BLaER1 (cell line): ENCODE data around the gene ST6GAL1.

Source experiments
- H3K27ac ChIP-seq: shearing (Covaris generic); formaldehyde crosslinking; 2 replicates; pipeline ENCODE4 v1.8.1; 2022
- H3K27me3 ChIP-seq: shearing (Covaris generic); formaldehyde crosslinking; 2 replicates; pipeline ENCODE4 v1.8.1; 2022
- H3K36me3 ChIP-seq: shearing (Covaris generic); formaldehyde crosslinking; 2 replicates; pipeline ENCODE4 v1.8.1; 2022
- H3K4me1 ChIP-seq: shearing (Covaris generic); formaldehyde crosslinking; 2 replicates; pipeline ENCODE4 v1.8.1; 2022
- H3K4me2 ChIP-seq: shearing (Covaris generic); formaldehyde crosslinking; 2 replicates; pipeline ENCODE4 v1.8.1; 2022
- H3K4me3 ChIP-seq: shearing (Covaris generic); formaldehyde crosslinking; 2 replicates; pipeline ENCODE4 v1.8.1; 2022
- H3K9ac ChIP-seq: shearing (Covaris generic); formaldehyde crosslinking; 2 replicates; pipeline ENCODE4 v1.8.1; 2022
- H3K9me3 ChIP-seq: shearing (Covaris generic); formaldehyde crosslinking; 2 replicates; pipeline ENCODE4 v1.8.1; 2022
- H4K20me1 ChIP-seq: shearing (Covaris generic); formaldehyde crosslinking; 2 replicates; pipeline ENCODE4 v1.8.1; 2022
- Cebpa-rat ChIP-seq: shearing (Covaris generic); IDR thresholded peaks from 2 replicates; pipeline ENCODE4 v1.8.1; 2022

ST6GAL1 gene

DNA sequence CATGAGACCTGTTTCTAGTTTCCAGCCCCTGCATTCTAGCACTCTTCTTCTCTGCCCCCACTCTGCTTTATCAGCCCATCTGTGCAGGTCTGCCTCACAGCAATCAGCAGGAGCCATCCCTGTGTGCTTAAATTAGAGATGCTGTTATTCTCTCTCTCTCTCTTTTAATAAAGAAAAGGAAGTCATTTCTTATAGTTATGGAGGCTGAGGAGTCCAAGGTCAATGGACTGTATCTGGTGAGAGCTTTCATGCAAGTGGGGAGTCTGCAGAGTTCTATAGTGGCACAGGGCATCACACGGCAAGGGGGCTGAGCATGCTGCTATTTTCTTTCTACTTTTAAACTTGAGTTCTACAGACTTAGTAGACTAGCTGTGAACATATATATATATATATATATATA is 4.5 kb upstream of the ST6GAL1 start:
- Histone ChIP-seq H3K36me3 (no peaks in the 10 kb centered on the region), H3K4me3 (no peak overlapping the region), H3K4me1 (peaks cover 20% of the 10 kb centered on the region), H3K27ac (no peak overlapping the region), H3K9me3 (no peaks in the 10 kb centered on the region), H3K9ac (no peak overlapping the region), H4K20me1 (no peaks in the 10 kb centered on the region), H3K27me3 (no peaks in the 10 kb centered on the region), H3K4me2 (peak overlapping the region; percentile 52)
- no peak for TF ChIP-seq Cebpa-rat

DNA sequence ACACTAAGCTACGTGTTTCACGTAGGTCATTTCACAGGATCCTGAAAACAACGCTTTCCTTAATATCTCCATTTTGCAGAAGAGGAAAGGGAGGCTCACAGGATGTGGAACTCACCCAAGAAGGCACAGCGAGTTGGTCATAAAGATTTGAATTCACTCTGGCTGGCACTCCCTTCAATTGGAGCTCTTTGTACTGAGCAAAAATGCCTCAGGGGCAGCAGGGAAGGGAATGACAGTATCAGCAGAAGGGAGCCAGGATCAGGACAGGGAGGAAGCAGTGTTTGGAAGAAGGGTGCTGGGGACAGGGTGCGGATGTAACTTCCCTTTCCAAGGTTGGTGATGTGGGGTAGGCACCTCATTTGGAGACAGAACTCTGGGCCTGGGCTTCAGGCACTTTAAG is 1.1 kb upstream of the ST6GAL1 start:
- Histone ChIP-seq H3K27me3 (no peaks in the 10 kb centered on the region), H4K20me1 (peaks cover 30% of the 10 kb centered on the region), H3K4me2 (no peak overlapping the region), H3K4me1 (peaks cover 39% of the 10 kb centered on the region), H3K9ac (no peak overlapping the region), H3K4me3 (no peak overlapping the region), H3K27ac (no peak overlapping the region), H3K36me3 (peaks cover 14% of the 10 kb centered on the region), H3K9me3 (0 out of 2 replicates have a peak, but pooled peaks cover under 1% of the 10 kb centered on the region)
- no peak for TF ChIP-seq Cebpa-rat

DNA sequence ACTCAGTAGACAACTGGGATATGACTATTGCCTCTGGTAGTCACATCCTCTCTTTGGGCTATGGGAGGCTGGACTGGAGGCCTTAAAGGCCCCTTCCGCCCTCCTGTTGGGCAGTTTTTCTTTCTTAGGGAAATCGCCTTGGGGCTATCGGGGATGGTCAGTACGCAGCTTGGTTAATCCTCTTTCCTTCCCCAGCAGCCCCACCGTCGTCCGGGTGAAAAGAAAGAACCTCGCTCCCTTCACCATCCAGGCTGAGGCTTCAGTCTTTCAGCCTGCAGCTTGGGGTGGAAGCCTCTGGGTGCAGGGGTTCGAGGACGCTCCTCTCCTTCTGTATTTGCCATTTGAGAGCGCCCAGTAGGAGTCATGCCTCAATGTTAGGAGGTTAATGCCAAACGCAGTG is 641 bp upstream of the ST6GAL1 start:
- Histone ChIP-seq H4K20me1 (peaks cover 35% of the 10 kb centered on the region), H3K9me3 (peaks cover 4% of the 10 kb centered on the region; the same call in 1 of the 2 replicates), H3K4me2 (peak overlapping the region; percentile 96), H3K9ac (peak overlapping the region; percentile 90; the same call in 1 of the 2 replicates), H3K27ac (peak overlapping the region; percentile 90; the same call in 1 of the 2 replicates), H3K4me1 (peaks cover 39% of the 10 kb centered on the region), H3K4me3 (peak overlapping the region; percentile 87), H3K27me3 (no peaks in the 10 kb centered on the region), H3K36me3 (peaks cover 19% of the 10 kb centered on the region)
- no peak for TF ChIP-seq Cebpa-rat

DNA sequence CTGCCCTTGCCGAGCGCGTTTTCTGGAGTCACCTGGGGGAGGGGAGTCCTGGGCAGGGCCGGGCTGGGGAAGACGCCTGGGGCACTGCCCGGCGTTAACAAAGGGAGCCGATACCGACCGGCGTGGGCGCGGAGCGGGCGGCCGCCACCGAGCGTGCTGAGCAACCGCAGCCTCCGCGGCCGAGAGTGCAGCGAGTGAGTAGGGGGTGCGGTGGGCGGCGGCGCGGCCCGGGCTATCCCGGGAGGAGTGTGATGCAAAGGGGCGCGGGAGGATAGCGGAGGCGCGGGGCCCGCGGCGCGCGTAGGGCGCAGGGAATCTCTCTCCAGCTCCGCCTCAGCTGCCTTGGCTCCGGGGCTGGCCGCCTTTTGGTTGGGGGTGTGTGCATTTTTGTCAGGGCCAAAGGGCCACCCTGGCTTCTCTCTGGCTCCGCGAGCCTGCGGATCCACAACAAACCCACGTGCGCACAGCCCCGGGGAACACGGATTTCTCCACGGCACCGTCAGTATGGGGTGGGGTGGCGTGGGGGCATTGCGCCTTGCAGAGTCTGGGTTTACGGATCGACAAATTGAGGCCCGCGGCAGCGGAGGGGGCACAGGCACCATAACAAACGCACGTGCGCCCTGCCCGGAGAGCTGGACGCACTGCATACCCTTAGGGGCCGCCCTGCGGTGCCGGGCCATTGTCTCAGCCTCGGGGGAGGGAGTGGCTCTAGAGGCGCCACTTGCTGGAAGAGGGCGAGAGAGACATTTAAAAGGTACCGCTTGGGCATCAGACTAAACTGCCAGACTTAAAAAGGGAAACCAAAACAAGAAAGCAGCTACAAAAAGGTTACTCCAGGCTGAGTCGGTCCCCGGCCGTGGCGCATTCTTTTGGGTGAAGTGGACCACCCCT is 560 bp downstream of the ST6GAL1 start:
- Histone ChIP-seq H3K4me3 (peak overlapping the region; percentile 87), H3K27ac (peak overlapping the region; percentile 90), H3K36me3 (peaks cover 31% of the 10 kb centered on the region), H3K27me3 (no peaks in the 10 kb centered on the region), H3K9me3 (peaks cover 4% of the 10 kb centered on the region; the same call in 1 of the 2 replicates), H3K4me1 (peaks cover 28% of the 10 kb centered on the region), H3K9ac (peak overlapping the region; percentile 90), H4K20me1 (peaks cover 47% of the 10 kb centered on the region), H3K4me2 (peak overlapping the region; percentile 96)
- no peak for TF ChIP-seq Cebpa-rat

DNA sequence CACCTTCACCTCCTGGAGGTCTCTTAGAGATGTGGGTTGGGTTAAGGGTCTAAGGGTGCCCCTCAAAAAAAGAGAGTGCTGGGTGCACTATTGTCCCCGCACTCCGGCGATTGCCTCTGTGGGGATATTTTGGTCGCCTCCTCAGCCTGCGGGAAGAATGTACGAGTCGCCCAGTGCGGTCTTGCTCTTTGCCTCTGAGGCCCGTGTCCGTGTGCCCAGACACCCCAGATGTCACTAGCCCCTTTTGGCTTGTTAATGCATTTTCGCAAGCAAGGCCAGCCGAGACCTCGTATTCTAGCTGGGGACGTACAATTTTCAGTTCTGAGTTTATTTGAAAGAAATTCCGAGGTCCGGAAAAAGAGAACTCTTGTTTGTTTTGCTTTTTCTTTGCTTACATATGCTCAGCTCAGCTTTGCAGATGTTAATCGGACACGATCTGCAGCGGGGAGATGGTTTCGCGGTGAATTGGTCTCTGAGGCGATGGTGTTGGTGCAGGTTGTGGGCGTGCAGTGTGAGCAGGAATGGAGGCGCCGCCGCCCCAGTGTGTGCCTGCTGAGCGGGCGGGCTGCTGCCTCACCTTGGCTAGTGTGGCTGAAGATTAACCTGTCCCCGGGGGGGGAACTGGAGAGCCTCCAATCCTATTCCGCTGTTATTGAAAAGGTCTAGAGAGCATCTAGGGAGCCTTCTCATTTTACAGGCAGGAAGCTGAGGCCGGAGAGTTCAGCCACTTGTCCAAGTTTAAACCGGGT is 1.4 kb downstream of the ST6GAL1 start:
- peak overlapping the region; percentile 90 for H3K9ac ChIP-seq
- H3K4me2 ChIP-seq = peak overlapping the region; percentile 96
- peaks cover 27% of the 10 kb centered on the region for H3K4me1 ChIP-seq
- TF ChIP-seq Cebpa-rat = no peak
- peaks cover 4% of the 10 kb centered on the region; the same call in 1 of the 2 replicates for H3K9me3 ChIP-seq
- peak overlapping the region; percentile 90 for H3K27ac ChIP-seq
- H3K4me3 ChIP-seq = peak overlapping the region; percentile 87
- H3K27me3 ChIP-seq = no peaks in the 10 kb centered on the region
- peaks cover 55% of the 10 kb centered on the region for H4K20me1 ChIP-seq
- peaks cover 39% of the 10 kb centered on the region for H3K36me3 ChIP-seq

DNA sequence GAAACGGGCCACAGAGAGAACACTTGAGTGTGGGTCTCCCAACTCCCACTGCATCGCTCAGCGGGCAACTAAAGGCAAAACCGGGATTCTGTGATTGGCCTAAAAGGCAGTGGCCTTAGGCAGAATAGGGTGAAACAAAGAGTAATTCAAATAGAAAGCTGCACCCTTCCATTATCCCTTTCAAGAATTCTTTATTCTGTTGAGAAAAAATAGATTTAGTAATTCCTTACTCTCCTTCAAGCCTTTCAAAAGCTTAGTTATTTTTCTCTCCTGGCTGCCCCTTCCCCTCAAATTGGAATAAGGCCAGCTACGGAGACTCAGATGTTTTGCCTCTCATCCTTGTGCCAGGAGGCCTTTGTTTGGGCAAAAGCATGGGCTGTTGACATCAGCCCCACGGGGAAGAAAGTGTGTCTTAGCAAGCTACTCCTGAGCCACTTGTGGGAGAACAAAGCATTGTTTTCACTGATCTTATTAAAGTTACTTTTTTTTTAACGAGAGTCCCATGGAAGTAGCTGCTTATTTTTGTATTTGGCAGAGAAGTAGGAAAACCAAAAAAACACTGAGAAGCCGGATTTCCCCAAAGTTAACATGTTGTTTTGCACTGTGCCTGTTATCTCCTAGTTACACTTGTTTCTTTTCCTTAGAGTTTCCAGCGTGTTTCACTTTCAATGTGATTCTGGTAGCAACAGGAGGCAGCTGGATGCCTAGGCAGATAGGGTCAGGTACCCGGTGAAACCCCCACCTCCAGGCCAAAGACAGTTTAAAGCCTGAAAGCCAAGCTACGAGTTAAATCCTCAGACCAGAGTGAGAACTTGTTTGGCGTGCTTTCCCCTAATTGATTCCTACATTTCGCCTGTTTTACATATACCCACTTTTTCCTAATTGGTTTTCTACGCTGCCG is 2.2 kb downstream of the ST6GAL1 start:
- TF ChIP-seq Cebpa-rat = no peak
- no peaks in the 10 kb centered on the region for H3K27me3 ChIP-seq
- peak overlapping the region; percentile 90 for H3K9ac ChIP-seq
- peak overlapping the region; percentile 90 for H3K27ac ChIP-seq
- peaks cover 32% of the 10 kb centered on the region for H3K4me1 ChIP-seq
- H3K9me3 ChIP-seq = peaks cover 4% of the 10 kb centered on the region; the same call in 1 of the 2 replicates
- peak overlapping the region; percentile 96 for H3K4me2 ChIP-seq
- peak overlapping the region; percentile 87 for H3K4me3 ChIP-seq
- peaks cover 63% of the 10 kb centered on the region for H4K20me1 ChIP-seq
- peaks cover 47% of the 10 kb centered on the region for H3K36me3 ChIP-seq

DNA sequence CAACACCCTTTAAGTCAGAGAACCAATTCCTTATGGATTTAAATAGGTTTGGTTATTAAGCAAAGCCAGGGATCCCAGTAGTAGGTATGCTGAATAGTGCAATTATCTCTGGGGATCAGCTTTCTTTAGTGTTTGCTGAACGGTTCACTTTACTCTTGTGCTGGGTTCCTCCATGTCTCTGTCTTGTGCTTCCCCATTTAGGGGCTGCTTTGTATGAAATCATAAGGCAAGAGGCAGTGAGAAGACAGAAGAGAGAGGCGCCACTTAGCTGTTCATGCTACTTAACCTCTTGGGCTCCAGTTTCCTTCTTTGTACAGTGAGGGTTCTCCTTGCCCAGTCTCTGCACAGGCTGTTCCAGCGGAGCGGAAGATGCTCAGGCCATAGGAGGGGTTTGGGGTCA is 3.5 kb downstream of the ST6GAL1 start:
- H3K4me2 ChIP-seq = peak overlapping the region; percentile 96; the same call in 1 of the 2 replicates
- peaks cover 32% of the 10 kb centered on the region for H3K4me1 ChIP-seq
- peaks cover 58% of the 10 kb centered on the region for H3K36me3 ChIP-seq
- H3K4me3 ChIP-seq = no peak overlapping the region
- peaks cover 76% of the 10 kb centered on the region for H4K20me1 ChIP-seq
- H3K27me3 ChIP-seq = no peaks in the 10 kb centered on the region
- no peak for TF ChIP-seq Cebpa-rat
- no peak overlapping the region for H3K27ac ChIP-seq
- H3K9ac ChIP-seq = no peak overlapping the region
- peaks cover 4% of the 10 kb centered on the region; the same call in 1 of the 2 replicates for H3K9me3 ChIP-seq

DNA sequence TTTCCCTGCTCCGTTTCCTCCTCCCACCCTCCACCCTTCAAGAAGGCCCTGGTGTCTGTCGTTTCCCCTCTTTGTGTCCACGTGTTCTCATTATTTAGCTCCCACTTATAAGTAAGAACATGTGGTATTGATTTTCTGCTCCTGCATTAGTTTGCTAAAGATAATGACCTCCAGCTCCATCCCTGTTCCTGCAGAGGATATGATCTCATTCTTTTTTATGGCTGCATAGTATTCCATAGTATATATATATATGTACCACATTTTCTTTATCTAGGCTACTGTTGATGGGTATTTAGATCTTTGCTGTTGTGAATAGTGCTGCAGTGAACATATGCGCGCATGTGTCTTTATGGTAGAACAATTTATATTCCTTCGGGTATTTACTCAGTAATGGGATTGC is 4.8 kb downstream of the ST6GAL1 start:
- Histone ChIP-seq H3K4me3 (no peak overlapping the region), H3K27me3 (no peaks in the 10 kb centered on the region), H3K4me2 (no peak overlapping the region), H3K27ac (no peak overlapping the region), H3K4me1 (peaks cover 34% of the 10 kb centered on the region), H4K20me1 (peaks cover 89% of the 10 kb centered on the region), H3K9me3 (peaks cover 4% of the 10 kb centered on the region; the same call in 1 of the 2 replicates), H3K9ac (no peak overlapping the region), H3K36me3 (peaks cover 70% of the 10 kb centered on the region)
- no peak for TF ChIP-seq Cebpa-rat
